Endothelial cell of umbilical vein (primary cell): Measurements from ENCODE around the gene RPL5. TPM values are rescaled to one million over a fixed set of nuclear protein-coding genes. Genes with fewer than 3 reads are reported as not detected.
A peak's percentile ranks its signal among the peaks of the same experiment; 100 is the strongest.
"Not testable (repeated sequence)": the region's sequence is repeated elsewhere in the genome, so short reads cannot be mapped to it uniquely, and the experiment has no call there.

Experiments used
- BruUV-seq: library from RNA; stranded (reverse); fragments of 400-500 nt; replicated peaks from 2 replicates; lab custom pipeline; 2021; lab: Mats Ljungman, UMichigan
- CTCF ChIA-PET: fragments of 300-600, 350-600 bp; sonication (Branson Sonifier 250); formaldehyde crosslinking; loops from one replicate; lab custom pipeline; 2021; ENCODE audit warnings: antibody characterized with exemption, inconsistent platforms; lab: Charles Lee
- POLR2A ChIA-PET: fragments of 300-600, 350-600 bp; sonication (Branson Sonifier 250); formaldehyde crosslinking; loops from one replicate; lab custom pipeline; 2021; ENCODE audit warnings: antibody characterized with exemption, inconsistent platforms; lab: Charles Lee
- DNase-seq: peaks from one replicate; pipeline ENCODE4 v3.0.0-alpha.2; 2011; ENCODE audit warnings: low read depth, low spot score
- FAIRE-seq: peaks from 2 replicates; lab custom pipeline; 2011; peaks lifted over from hg19 to GRCh38; lab: Jason Lieb, UNC
- H2AFZ ChIP-seq: 2 replicates; pipeline ENCODE4 v1.6.0; 2012; ENCODE audit warnings: low read depth, low read length, control low read depth, inconsistent platforms
- H3K27ac ChIP-seq: 2 replicates; pipeline ENCODE4 v1.5.1; 2011; ENCODE audit warnings: low read depth, mild to moderate bottlenecking, control low read depth, low read length, moderate library complexity; ENCODE audit not compliant: insufficient read depth
- H3K27me3 ChIP-seq, 2 experiments: 2 replicates each; pipeline versions ENCODE4 v1.6.0 to v1.6.1; 2011; ENCODE audit warnings: low read length in 2 of 2, mixed read lengths in 1 of 2; ENCODE audit not compliant: control insufficient read depth in 2 of 2, insufficient read depth in 2 of 2
- H3K36me3 ChIP-seq, 2 experiments: 2 replicates in 1 of 2; 3 replicates in 1 of 2; pipeline ENCODE4 v1.5.1; 2011; ENCODE audit warnings: low read length in 2 of 2, mild to moderate bottlenecking in 1 of 2, moderate library complexity in 1 of 2; ENCODE audit not compliant: control insufficient read depth in 2 of 2, insufficient read depth in 2 of 2; ENCODE audit errors: extremely low read depth in 1 of 2
- H3K4me1 ChIP-seq: 3 replicates; pipeline ENCODE4 v1.5.1; 2011; ENCODE audit warnings: mild to moderate bottlenecking, low read length; ENCODE audit not compliant: control insufficient read depth, insufficient read depth; ENCODE audit errors: extremely low read depth
- H3K4me2 ChIP-seq: 2 replicates; pipeline ENCODE4 v1.6.1; 2011; ENCODE audit warnings: low read length, control low read depth, mixed read lengths; ENCODE audit not compliant: insufficient read depth
- H3K4me3 ChIP-seq, 3 experiments: fragments of 200-600 bp in 1 of 3; sonication (generic), shearing (Covaris generic) in 1 of 3; replicated peaks in 1 of 3; 2 replicates each; pipeline ENCODE4 v1.5.1; 2011 to 2016; ENCODE audit warnings: control low read depth in 3 of 3, low read length in 3 of 3, mild to moderate bottlenecking in 2 of 3, inconsistent platforms in 1 of 3, low read depth in 1 of 3, moderate library complexity in 1 of 3; ENCODE audit not compliant: insufficient read depth in 1 of 3
- H3K79me2 ChIP-seq: 2 replicates; pipeline ENCODE4 v1.6.0; 2012; ENCODE audit warnings: low read length, inconsistent platforms; ENCODE audit not compliant: control insufficient read depth, insufficient read depth
- H3K9ac ChIP-seq: replicated peaks from 2 replicates; pipeline ENCODE3; 2011; ENCODE audit warnings: low read length, control low read depth; ENCODE audit not compliant: insufficient read depth; ENCODE audit errors: extremely low read depth
- H3K9me1 ChIP-seq: replicated peaks from 3 replicates; pipeline ENCODE4 v1.6.0; 2011; ENCODE audit warnings: mild to moderate bottlenecking, low read length; ENCODE audit not compliant: control insufficient read depth, insufficient read depth; ENCODE audit errors: extremely low read depth
- H3K9me3 ChIP-seq: replicated peaks from 2 replicates; pipeline ENCODE4 v1.5.1; 2012; ENCODE audit warnings: low read length, inconsistent platforms; ENCODE audit not compliant: control insufficient read depth, insufficient read depth
- H4K20me1 ChIP-seq: replicated peaks from 2 replicates; pipeline ENCODE3; 2011; ENCODE audit warnings: mild to moderate bottlenecking, low read length; ENCODE audit not compliant: control insufficient read depth, insufficient read depth; ENCODE audit errors: extremely low read depth
- CTCF ChIP-seq, 2 donors: IDR thresholded peaks; 1 replicate in 1 of 2; 2 replicates in 1 of 2; pipeline ENCODE4 v1.5.1; 2011; ENCODE audit warnings: low read length in 2 of 2, mild to moderate bottlenecking in 2 of 2, moderate library complexity in 2 of 2, control low read depth in 1 of 2, inconsistent platforms in 1 of 2, low read depth in 1 of 2; ENCODE audit not compliant: insufficient read depth in 1 of 2; ENCODE audit errors: extremely low read depth in 1 of 2
- FOS ChIP-seq: IDR thresholded peaks from 2 replicates; pipeline ENCODE4 v1.6.1; 2011; ENCODE audit warnings: mild to moderate bottlenecking, low read length, moderate library complexity, borderline replicate concordance; ENCODE audit not compliant: insufficient read depth
- GATA2 ChIP-seq: IDR thresholded peaks from 2 replicates; pipeline ENCODE4 v1.7.0; 2011; ENCODE audit warnings: low read depth, mild to moderate bottlenecking, moderate library complexity, mixed read lengths, low read length; ENCODE audit not compliant: insufficient read length, insufficient read depth
- MYC ChIP-seq: IDR thresholded peaks from one replicate; pipeline ENCODE4 v1.6.1; 2011; ENCODE audit warnings: mild to moderate bottlenecking, low read depth, low read length
- dilution Hi-C: fragments of 300-500 bp; cut with MboI; formaldehyde crosslinking; loops from one replicate; pipeline ENCODE4 v1.15.0; 2019; ENCODE audit warnings: low sequenced_read_pairs; ENCODE audit not compliant: extremely low pct_ligation_motif_present
- intact Hi-C: fragments of 100-400 bp; cut with micrococcal nuclease; formaldehyde crosslinking; loops from one replicate; pipeline ENCODE4 v1.10.0; 2022
- polyA plus RNA-seq, 4 experiments: library from polyadenylated mRNA; depleted of rRNA in 3 of 4; stranded (reverse) in 3 of 4; unstranded in 1 of 4; fragments of >200 nt; gene quantifications; 2 replicates each; pipeline versions ENCODE4 v1.2.1 to v1.2.3, GENCODE V29; 2011 to 2012; ENCODE audit warnings: missing spikeins in 1 of 4
- total RNA-seq: library from RNA; stranded (reverse); gene quantifications from 2 replicates; pipeline ENCODE4 v1.2.3, GENCODE V29; 2021

Gene RPL5
- total and polyA plus RNA-seq, 2 donors (not counting 3 experiments of a cell fraction or from before 2014, with no cell fraction given), result 1,109 to 1,237 TPM

- ChIA-PET POLR2A (interaction anchor here (0.6 to 1.2 kb wide), 2 partner anchors 48 to 284 kb away, joined by 6 read pairs; partner anchors contain the start of gene RPL5), CTCF (interaction anchor here (0.8 to 4.8 kb wide), 9 partner anchors 12 to 473 kb away, joined by 4 to 43 read pairs (median 6); partner anchors contain the start of gene RPL5)
- BruUV-seq, H3K9me3 ChIP-seq, H3K36me3 ChIP-seq, DNase-seq, intact Hi-C loops, H3K4me1 ChIP-seq, H3K27me3 ChIP-seq, H2AFZ ChIP-seq, H3K9me1 ChIP-seq, dilution Hi-C loops, H4K20me1 ChIP-seq: not testable (repeated sequence)
- H3K4me2 ChIP-seq, result peak overlapping the region; percentile 97
- TF ChIP-seq CTCF (IDR thresholded peaks at IDR 0.05; ENCODE audit: extremely low read depth in 1 of 2, insufficient read depth in 1 of 2, low read depth in 1 of 2, low read length in 2 of 2), result peak in 1 of 2 donors; percentile 11
- H3K9ac ChIP-seq, result peak overlapping the region; percentile 96
- peak overlapping the region; percentile 97 for H3K27ac ChIP-seq
- H3K4me3 ChIP-seq, result peak overlapping the region; percentile 73 to 88 (median 77)
- FAIRE-seq, result peak; percentile 4
- H3K79me2 ChIP-seq, result peaks cover 28% of the 10 kb centered on the region
Observed at GRCh38 chr1:92783550-92783949, 48.3 kb upstream of the RPL5 start.

- ChIA-PET CTCF (interaction anchor here (0.8 to 4.8 kb wide), 10 partner anchors 11 to 474 kb away, joined by 4 to 43 read pairs (median 6); partner anchors contain the start of gene RPL5), POLR2A (interaction anchor here (0.6 to 1.2 kb wide), 2 partner anchors 48 to 283 kb away, joined by 6 read pairs; partner anchors contain the start of gene RPL5)
- Histone ChIP-seq H3K36me3 (no peaks in the 10 kb centered on the region), H3K4me1 (peaks cover 3% of the 10 kb centered on the region), H4K20me1 (no peaks in the 10 kb centered on the region), H3K27me3 (no peaks in the 10 kb centered on the region), H3K9me3 (no peaks in the 10 kb centered on the region), H3K9me1 (no peaks in the 10 kb centered on the region), H3K79me2 (peaks cover 28% of the 10 kb centered on the region), H3K4me3 (peak overlapping the region; percentile 73 to 88 (median 77)), H3K9ac (peak overlapping the region; percentile 96), H3K27ac (peak overlapping the region; percentile 97), H3K4me2 (peak overlapping the region; percentile 97), H2AFZ (peak overlapping the region; percentile 88)
- intact Hi-C loops, result loop anchor here (1.0 kb wide), 3 partner anchors 34 to 48 kb away; partner anchors contain the start of gene RPL5
- peak; percentile 62 for DNase-seq
- peak; percentile 82 for FAIRE-seq
- TSS peak; percentile 31 for BruUV-seq
- dilution Hi-C loops, result no loop called here
- TF ChIP-seq GATA2 (peak; percentile 39), MYC (no peak), FOS (peak; percentile 18), CTCF (IDR thresholded peaks at IDR 0.05; ENCODE audit: extremely low read depth in 1 of 2, insufficient read depth in 1 of 2, low read depth in 1 of 2, low read length in 2 of 2) (no peak)
Observed at GRCh38 chr1:92784021-92784638, 47.7 kb upstream of the RPL5 start.
